Mesenchymal stem cell (in vitro differentiated cells and primary cell): ENCODE results near the gene TRAF4.
A peak's percentile ranks its signal among the peaks of the same experiment; 100 is the strongest.

Experiments
- DNase-seq: peaks from one replicate; pipeline ENCODE4 v3.0.0-alpha.2; 2013
- H2AFZ ChIP-seq: one replicate; pipeline ENCODE4 v1.6.1; 2013; ENCODE audit warnings: low read depth, mild to moderate bottlenecking, control low read depth, inconsistent platforms, low read length, moderate library complexity
- H2AK5ac ChIP-seq: 2 replicates; pipeline ENCODE4 v1.6.1; 2013; ENCODE audit warnings: low read length, moderate library complexity, mild to moderate bottlenecking, inconsistent platforms; ENCODE audit not compliant: severe bottlenecking
- H2BK120ac ChIP-seq: one replicate; pipeline ENCODE4 v1.6.1; 2013; ENCODE audit warnings: low read depth, mild to moderate bottlenecking, inconsistent platforms, low read length, moderate library complexity
- H2BK12ac ChIP-seq, 2 experiments: one replicate each; pipeline ENCODE4 v1.6.1; 2013; ENCODE audit warnings: inconsistent platforms in 2 of 2, low read length in 2 of 2, mild to moderate bottlenecking in 2 of 2, moderate library complexity in 2 of 2, control low read depth in 1 of 2
- H2BK15ac ChIP-seq: one replicate; pipeline ENCODE4 v1.6.1; 2013; ENCODE audit warnings: mild to moderate bottlenecking, low read depth, inconsistent platforms; ENCODE audit not compliant: poor library complexity, severe bottlenecking
- H2BK5ac ChIP-seq: 2 replicates; pipeline ENCODE4 v1.6.1; 2013; ENCODE audit warnings: low read depth, mild to moderate bottlenecking, low read length, control low read depth, inconsistent platforms; ENCODE audit not compliant: poor library complexity, severe bottlenecking
- H3K14ac ChIP-seq, 2 experiments: one replicate each; pipeline ENCODE4 v1.6.1; 2013; ENCODE audit warnings: inconsistent platforms in 2 of 2, low read length in 2 of 2, control low read depth in 1 of 2, mild to moderate bottlenecking in 1 of 2, moderate library complexity in 1 of 2
- H3K18ac ChIP-seq, 2 experiments: one replicate each; pipeline ENCODE4 v1.6.1; 2013; ENCODE audit warnings: inconsistent platforms in 2 of 2, low read length in 2 of 2, control low read depth in 1 of 2, low read depth in 1 of 2, mild to moderate bottlenecking in 1 of 2
- H3K23ac ChIP-seq, 2 experiments: one replicate each; pipeline ENCODE4 v1.6.1; 2013; ENCODE audit warnings: inconsistent platforms in 2 of 2, low read length in 2 of 2, mild to moderate bottlenecking in 2 of 2, moderate library complexity in 2 of 2, control low read depth in 1 of 2
- H3K27ac ChIP-seq: 2 replicates; pipeline ENCODE4 v1.5.1; 2013; ENCODE audit warnings: mild to moderate bottlenecking, moderate library complexity, low read length, control low read depth, inconsistent platforms; ENCODE audit not compliant: poor library complexity, severe bottlenecking
- H3K27me3 ChIP-seq, 2 experiments: 2 replicates each; pipeline versions ENCODE4 v1.6.1 to v1.7.0; 2013; ENCODE audit warnings: low read length in 2 of 2, mild to moderate bottlenecking in 2 of 2, moderate library complexity in 2 of 2, control low read depth in 1 of 2, inconsistent platforms in 1 of 2; ENCODE audit not compliant: control insufficient read depth in 1 of 2, insufficient read depth in 1 of 2
- H3K36me3 ChIP-seq, 2 experiments: 2 replicates each; pipeline versions ENCODE4 v1.6.1 to v1.7.0; 2013; ENCODE audit warnings: low read length in 2 of 2, control low read depth in 1 of 2, inconsistent platforms in 1 of 2, low read depth in 1 of 2, mild to moderate bottlenecking in 1 of 2; ENCODE audit not compliant: insufficient read depth in 2 of 2, control insufficient read depth in 1 of 2
- H3K4ac ChIP-seq, 2 experiments: one replicate each; pipeline ENCODE4 v1.6.1; 2013; ENCODE audit warnings: inconsistent platforms in 2 of 2, low read length in 2 of 2, mild to moderate bottlenecking in 2 of 2, moderate library complexity in 2 of 2, control low read depth in 1 of 2, low read depth in 1 of 2
- H3K4me1 ChIP-seq: 2 replicates; pipeline ENCODE4 v1.6.1; 2013; ENCODE audit warnings: low read depth, low read length, control low read depth; ENCODE audit not compliant: control insufficient read depth, insufficient read depth
- H3K4me2 ChIP-seq: 2 replicates; pipeline ENCODE4 v1.6.1; 2013; ENCODE audit warnings: low read length, mild to moderate bottlenecking, inconsistent platforms; ENCODE audit not compliant: poor library complexity, severe bottlenecking
- H3K4me3 ChIP-seq, 2 experiments: 2 replicates each; pipeline versions ENCODE4 v1.5.1 to v1.7.0; 2013; ENCODE audit warnings: low read length in 2 of 2, mild to moderate bottlenecking in 2 of 2, control low read depth in 1 of 2, low read depth in 1 of 2; ENCODE audit not compliant: insufficient read depth in 1 of 2
- H3K79me1 ChIP-seq: replicated peaks from 2 replicates; pipeline ENCODE4 v1.6.1; 2013; ENCODE audit warnings: mild to moderate bottlenecking, control low read depth, low read length, inconsistent platforms; ENCODE audit not compliant: poor library complexity, severe bottlenecking
- H3K9ac ChIP-seq: 2 replicates; pipeline ENCODE4 v1.7.0; 2013; ENCODE audit warnings: mild to moderate bottlenecking, low read length, moderate library complexity
- H3K9me3 ChIP-seq: 2 replicates; pipeline ENCODE4 v1.7.0; 2013; ENCODE audit warnings: mild to moderate bottlenecking, low read length; ENCODE audit not compliant: control insufficient read depth
- H4K8ac ChIP-seq: one replicate; pipeline ENCODE4 v1.6.1; 2013; ENCODE audit warnings: inconsistent platforms, mild to moderate bottlenecking, low read length, moderate library complexity
- H4K91ac ChIP-seq: one replicate; pipeline ENCODE4 v1.6.1; 2013; ENCODE audit warnings: mild to moderate bottlenecking, low read length, inconsistent platforms
- WGBS: methylation state at CpG from one replicate; pipeline ENCODE4 v1.1.7; 2013; ENCODE audit warnings: mixed read lengths; 5-methylcytosine and 5-hydroxymethylcytosine counted together

Gene TRAF4

DNA sequence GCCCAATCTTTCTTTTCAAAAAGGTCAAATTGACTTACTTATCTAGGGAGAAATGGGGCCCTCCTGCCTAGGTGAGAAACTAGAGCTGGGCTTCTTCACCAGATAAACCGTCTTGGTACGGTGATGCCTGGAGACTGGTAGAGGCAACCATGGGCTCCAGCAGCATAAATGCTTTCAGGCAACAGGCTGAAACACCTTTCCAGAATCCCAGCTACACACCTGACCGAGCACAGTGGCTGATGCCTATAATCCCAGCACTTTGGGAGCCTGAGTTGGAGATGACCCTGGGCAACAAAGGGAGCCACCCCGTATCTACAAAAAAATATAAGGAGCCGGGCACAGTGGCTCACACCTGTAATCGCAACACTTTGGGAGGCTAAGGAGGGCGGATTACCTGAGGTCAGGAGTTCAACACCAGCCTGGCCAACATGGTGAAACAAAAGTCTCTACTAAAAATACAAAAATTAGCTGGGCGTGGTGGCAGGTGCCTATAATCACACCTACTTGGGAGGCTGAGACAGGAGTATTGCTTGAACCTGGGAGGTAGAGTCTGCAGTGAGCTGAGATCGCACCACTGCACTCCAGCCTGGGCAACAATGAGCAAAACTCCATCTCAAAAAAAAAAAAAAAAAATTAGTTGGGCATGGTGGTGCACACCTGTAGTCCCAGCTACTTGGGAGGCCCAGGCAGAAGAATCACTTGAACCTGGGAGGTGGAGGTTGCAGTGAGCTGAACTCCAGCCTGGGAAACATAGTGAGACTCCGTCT is 8.0 kb downstream of the TRAF4 start:
- Histone ChIP-seq H2BK12ac (no peak overlapping the region), H3K9me3 (no peaks in the 10 kb centered on the region), H4K8ac (no peak overlapping the region), H3K79me1 (peaks cover 14% of the 10 kb centered on the region), H3K4me3 (no peak overlapping the region), H3K9ac (no peak overlapping the region), H2BK120ac (no peak overlapping the region), H4K91ac (no peak overlapping the region), H3K4me2 (no peak overlapping the region), H3K18ac (no peak overlapping the region), H3K36me3 (peaks cover 58 to 66% of the 10 kb centered on the region in 2 experiments), H2AFZ (no peak overlapping the region), H2BK5ac (no peak overlapping the region), H3K14ac (no peak overlapping the region), H3K4me1 (peaks cover 37% of the 10 kb centered on the region), H3K27ac (no peak overlapping the region), H2AK5ac (no peak overlapping the region), H3K4ac (no peak overlapping the region), H3K27me3 (no peaks in the 10 kb centered on the region), H3K23ac (no peak overlapping the region), H2BK15ac (no peak overlapping the region)
- 94% methylated on average over 9 of the region's 10 CpGs for WGBS
- no peak for DNase-seq

- Histone ChIP-seq H3K27ac (no peak overlapping the region), H3K4ac (no peak overlapping the region), H3K9me3 (no peaks in the 10 kb centered on the region), H3K9ac (no peak overlapping the region), H2AFZ (no peak overlapping the region), H2AK5ac (no peak overlapping the region), H3K18ac (no peak overlapping the region), H3K79me1 (peaks cover 33% of the 10 kb centered on the region), H3K36me3 (peaks cover 50 to 65% of the 10 kb centered on the region in 2 experiments), H2BK5ac (no peak overlapping the region), H2BK15ac (no peak overlapping the region), H2BK120ac (no peak overlapping the region), H2BK12ac (no peak overlapping the region), H3K4me3 (no peak overlapping the region), H4K91ac (no peak overlapping the region), H3K4me1 (peaks cover 11% of the 10 kb centered on the region), H4K8ac (no peak overlapping the region), H3K23ac (no peak overlapping the region), H3K4me2 (peak overlapping the region; percentile 17), H3K14ac (no peak overlapping the region), H3K27me3 (no peaks in the 10 kb centered on the region)
- WGBS = 29% methylated on average over 5 of the region's 7 CpGs
- DNase-seq = peak; percentile 58
These were observed 11.7 kb downstream of the TRAF4 start for GRCh38 chr17:28755486-28755885.

DNA sequence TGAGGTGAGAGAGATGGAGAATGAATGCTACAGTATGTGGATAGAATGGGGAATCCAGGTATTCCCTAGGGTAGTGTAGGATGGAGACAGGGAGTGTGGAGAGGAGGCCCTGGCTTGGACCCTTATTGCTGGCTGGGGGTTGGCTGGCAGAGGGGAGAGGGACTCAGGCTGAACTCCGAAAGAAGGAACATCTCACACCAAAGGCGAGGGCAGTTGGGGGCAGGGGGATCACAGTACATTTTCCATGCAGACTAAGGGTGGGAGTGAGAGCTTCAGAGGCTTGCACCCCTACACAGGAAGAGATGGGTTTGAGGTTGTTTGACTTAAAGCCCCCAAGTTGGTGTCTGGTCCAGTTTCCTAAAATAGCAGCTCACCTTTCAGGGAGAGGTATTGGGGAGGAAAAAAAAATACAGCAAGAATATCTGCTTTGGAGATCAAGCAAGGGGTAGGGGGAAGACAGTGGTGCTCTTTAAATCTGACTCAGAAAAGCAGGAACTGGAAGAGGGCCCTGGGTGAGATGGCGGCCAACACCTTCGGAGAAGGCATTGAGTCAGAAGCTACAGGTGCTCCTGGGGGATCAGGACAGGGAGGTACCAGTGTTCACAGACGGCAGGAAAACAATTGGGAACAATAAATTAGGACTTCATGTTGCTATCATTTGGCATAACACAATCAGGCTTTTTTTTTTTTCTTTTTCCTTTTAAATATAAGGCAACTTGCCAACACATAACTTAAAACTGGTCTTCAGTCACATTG is 12.4 kb downstream of the TRAF4 start:
- H3K9me3 ChIP-seq = no peaks in the 10 kb centered on the region
- peaks cover 30% of the 10 kb centered on the region for H3K79me1 ChIP-seq
- no peak overlapping the region for H3K27ac ChIP-seq
- H3K18ac ChIP-seq = no peak overlapping the region
- H2BK12ac ChIP-seq = no peak overlapping the region
- H2BK120ac ChIP-seq = no peak overlapping the region
- no peak overlapping the region for H3K9ac ChIP-seq
- H3K4me2 ChIP-seq = no peak overlapping the region
- no peak overlapping the region for H3K23ac ChIP-seq
- H4K91ac ChIP-seq = no peak overlapping the region
- WGBS = 90% methylated on average over 4 of the region's 5 CpGs
- peaks cover 42 to 58% of the 10 kb centered on the region in 2 experiments for H3K36me3 ChIP-seq
- no peak overlapping the region for H2BK15ac ChIP-seq
- no peak for DNase-seq
- H2AFZ ChIP-seq = no peak overlapping the region
- no peak overlapping the region for H2BK5ac ChIP-seq
- H3K4ac ChIP-seq = no peak overlapping the region
- H3K4me3 ChIP-seq = no peak overlapping the region
- peaks cover 16% of the 10 kb centered on the region for H3K4me1 ChIP-seq
- no peak overlapping the region for H2AK5ac ChIP-seq
- no peak overlapping the region for H3K14ac ChIP-seq
- H4K8ac ChIP-seq = no peak overlapping the region
- no peaks in the 10 kb centered on the region for H3K27me3 ChIP-seq

- Histone ChIP-seq H4K8ac (no peak overlapping the region), H2BK15ac (no peak overlapping the region), H3K23ac (no peak overlapping the region), H3K18ac (no peak overlapping the region), H3K9ac (no peak overlapping the region), H3K4ac (no peak overlapping the region), H3K4me3 (no peak overlapping the region), H2BK120ac (no peak overlapping the region), H3K4me2 (no peak overlapping the region), H2AK5ac (no peak overlapping the region), H3K27me3 (no peaks in the 10 kb centered on the region), H2BK5ac (no peak overlapping the region), H2BK12ac (no peak overlapping the region), H3K27ac (no peak overlapping the region), H2AFZ (no peak overlapping the region), H4K91ac (no peak overlapping the region), H3K14ac (no peak overlapping the region), H3K79me1 (peaks cover 30% of the 10 kb centered on the region), H3K36me3 (peaks cover 26 to 61% of the 10 kb centered on the region in 2 experiments), H3K9me3 (no peaks in the 10 kb centered on the region), H3K4me1 (peaks cover 20% of the 10 kb centered on the region)
- WGBS = 98% methylated on average over 32 of the region's 32 CpGs
- no peak for DNase-seq
These were observed 14.8 kb downstream of the TRAF4 start for GRCh38 chr17:28758411-28759121.
